GM18502 (cell line): ENCODE data around the gene DYNC2LI1.

Experiments
- ATAC-seq: cut with Tn5 transposase; IDR thresholded peaks from one replicate; pipeline ENCODE4 v1.9.1; 2021; ENCODE audit warnings: mild to moderate bottlenecking; ENCODE audit not compliant: unreplicated experiment, poor library complexity

DYNC2LI1 gene

DNA sequence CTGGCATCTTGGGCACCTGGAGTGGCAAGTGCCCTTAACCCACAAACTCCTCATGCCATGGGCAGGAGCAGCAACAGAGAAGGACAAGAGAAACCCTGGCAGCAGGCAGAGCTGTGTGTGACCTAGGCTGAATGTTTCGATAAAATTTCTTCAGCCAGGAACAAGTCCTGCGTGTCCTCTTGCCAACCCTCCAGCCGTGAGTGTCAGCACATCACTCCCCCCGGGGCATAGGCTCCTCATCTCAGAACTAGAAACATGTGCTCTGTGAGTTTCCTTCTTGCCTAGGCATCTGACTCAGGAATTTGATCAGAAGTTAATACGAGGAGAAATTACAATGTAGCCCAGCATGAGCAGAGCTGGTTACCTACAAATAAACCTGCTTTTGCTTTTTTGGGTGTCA, 67.1 kb downstream of the DYNC2LI1 start:
- ATAC-seq = no peak

GRCh38 chr2:43841949-43842865, 68.4 kb downstream of the DYNC2LI1 start:
- ATAC-seq = no peak

GRCh38 chr2:43842866-43843226, 69.0 kb downstream of the DYNC2LI1 start:
- ATAC-seq = no peak

DNA sequence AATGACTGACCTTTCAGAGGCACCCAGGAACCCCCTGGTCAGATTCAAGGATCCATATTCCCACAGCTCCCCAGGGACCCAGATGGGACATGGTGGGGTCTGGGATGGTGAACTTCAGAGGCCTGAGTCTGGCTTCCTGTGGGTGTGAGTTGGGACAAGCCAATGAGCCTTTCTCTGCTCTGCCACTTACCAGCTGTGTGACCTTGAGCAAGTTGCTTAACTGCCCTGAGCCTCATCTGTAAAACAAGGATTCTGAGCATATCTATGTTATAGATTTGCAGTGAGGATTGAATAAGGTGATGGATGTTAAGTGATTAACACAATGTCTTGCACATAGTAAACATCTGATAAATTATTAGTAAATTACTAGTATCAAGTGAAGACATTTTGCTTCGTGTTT, 71.3 kb downstream of the DYNC2LI1 start:
- ATAC-seq = no peak

DNA sequence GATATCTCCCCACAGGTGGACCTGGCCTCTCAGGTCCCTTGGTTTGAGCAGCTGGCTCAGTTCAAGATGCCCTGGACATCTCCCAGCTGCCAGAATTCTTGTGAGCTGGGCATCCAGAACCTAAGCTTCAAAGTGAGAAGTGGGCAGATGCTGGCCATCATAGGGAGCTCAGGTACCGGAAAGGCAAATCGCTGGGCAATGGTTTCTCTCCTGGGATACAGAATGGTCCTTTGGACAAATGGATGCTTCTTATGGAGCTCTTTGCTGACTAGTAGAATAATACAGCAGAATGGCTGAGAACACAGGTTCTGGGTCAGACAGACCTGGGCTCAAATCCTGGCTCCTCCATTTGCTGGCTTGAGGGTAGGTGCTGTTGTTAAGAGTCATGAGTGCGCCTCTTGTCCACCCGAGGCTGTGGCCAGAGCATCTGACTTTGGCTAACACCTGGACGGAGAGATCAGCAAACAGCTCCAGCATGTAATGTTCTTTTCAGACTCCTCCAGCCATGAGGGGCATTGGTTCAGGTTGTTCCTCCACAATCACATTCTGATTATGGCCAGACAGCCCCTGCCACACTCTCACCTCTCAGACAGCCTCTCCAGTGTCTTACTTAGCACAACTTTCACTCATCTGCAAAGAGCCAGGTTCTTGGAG, 72.4 kb downstream of the DYNC2LI1 start:
- ATAC-seq = no peak

GRCh38 chr2:43848214-43848613, 74.4 kb downstream of the DYNC2LI1 start:
- no peak for ATAC-seq

DNA sequence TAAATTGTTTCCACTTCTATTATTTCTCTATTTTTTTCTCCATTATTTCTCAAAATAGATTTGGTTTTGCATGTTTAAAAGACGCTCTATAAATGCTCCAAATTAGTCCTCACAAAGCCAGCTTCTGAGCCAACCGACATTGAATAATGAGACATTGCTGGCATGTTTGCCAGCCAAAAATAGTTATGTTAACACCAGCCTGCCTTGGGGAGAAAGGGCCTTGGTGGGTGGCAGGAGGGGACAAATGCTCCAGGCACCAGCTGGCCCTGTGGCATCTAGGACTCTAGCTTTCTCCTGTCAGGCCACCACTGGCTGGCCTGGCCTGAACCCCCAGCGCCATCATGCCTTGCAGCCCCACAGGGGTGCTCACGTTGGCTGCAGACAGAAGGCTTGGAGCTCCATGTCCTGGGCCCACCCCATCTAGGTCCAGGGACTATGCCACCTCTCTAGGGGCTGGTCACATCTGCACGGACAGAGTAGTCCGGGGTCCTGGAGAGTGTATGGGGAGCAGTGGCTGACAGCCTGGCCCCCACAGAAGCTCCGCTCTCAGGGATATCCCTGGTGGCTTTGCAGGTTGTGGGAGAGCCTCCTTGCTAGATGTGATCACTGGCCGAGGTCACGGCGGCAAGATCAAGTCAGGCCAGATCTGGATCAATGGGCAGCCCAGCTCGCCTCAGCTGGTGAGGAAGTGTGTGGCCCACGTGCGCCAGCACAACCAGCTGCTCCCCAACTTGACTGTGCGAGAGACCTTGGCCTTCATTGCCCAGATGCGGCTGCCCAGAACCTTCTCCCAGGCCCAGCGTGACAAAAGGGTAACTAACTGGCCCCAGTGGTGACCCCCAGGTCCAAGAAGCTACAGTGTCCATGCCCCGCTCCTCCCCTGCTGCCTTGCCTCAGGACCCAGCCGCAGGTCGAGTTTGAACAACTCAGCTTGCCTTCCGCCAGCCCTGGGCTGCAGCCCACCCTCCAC, 77.5 kb downstream of the DYNC2LI1 start:
- ATAC-seq = no peak

- no peak for ATAC-seq
These were observed 78.4 kb downstream of the DYNC2LI1 start for GRCh38 chr2:43852196-43852730.

- ATAC-seq = no peak
These were observed 79.6 kb downstream of the DYNC2LI1 start for GRCh38 chr2:43853141-43854081.

- ATAC-seq = no peak
These were observed 80.8 kb downstream of the DYNC2LI1 start for GRCh38 chr2:43854671-43855070.

DNA sequence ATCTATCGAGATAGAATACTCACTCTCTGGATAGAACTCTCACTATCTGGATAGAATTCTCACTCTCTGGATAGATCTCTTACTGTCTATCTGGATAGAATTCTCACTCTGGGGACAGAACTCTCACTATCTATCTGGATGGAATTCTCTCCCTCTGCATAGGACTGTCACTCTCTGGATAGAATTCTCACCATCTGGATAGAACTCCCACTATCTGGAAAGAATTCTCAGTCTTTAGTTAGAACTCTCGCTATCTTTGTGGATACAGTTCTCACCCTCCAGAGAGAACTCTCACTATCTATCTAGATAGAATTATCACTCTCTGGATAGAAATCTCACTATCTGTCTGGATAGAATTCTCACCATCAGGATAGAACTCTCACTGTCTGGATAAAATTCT, 81.5 kb downstream of the DYNC2LI1 start:
- no peak for ATAC-seq
